Measurements from ENCODE around the gene SHISA3. TPM values are rescaled to one million over a fixed set of nuclear protein-coding genes. Genes with fewer than 3 reads are reported as not detected.

SHISA3 gene
- total RNA-seq, 1 donor from 2014 or later = not detected

DNA sequence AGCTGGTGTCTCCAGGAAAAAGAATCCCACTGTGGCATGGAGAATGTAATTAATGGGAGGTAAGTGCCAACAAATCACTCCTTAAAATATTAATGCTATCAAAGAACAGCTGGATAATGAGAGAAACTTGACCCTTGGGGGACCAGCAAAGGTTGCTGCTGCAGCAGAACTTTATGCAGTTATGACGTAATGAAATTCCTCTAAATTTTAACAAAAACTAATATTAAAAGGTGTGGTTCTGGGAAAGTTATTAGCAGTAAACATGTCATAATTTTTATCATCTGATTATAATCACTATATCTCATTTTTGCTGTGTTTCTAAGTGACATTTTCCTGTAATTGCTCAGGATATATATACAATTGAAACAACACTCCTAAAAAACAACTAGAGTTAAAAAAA, 1.7 kb upstream of the SHISA3 start:
- no peak for FAIRE-seq
- no peak overlapping the region for H3K4me3 ChIP-seq (ENCODE audit: low read depth, low read length)
- H3K36me3 ChIP-seq (ENCODE audit: control insufficient read depth, insufficient read depth, low read length) = no peaks in the 10 kb centered on the region
- no peak for DNase-seq (ENCODE audit: low read depth)
- peaks cover 29% of the 10 kb centered on the region for H3K27me3 ChIP-seq (ENCODE audit: control insufficient read depth, insufficient read depth, low read length)
- TF ChIP-seq, protein P1, sequence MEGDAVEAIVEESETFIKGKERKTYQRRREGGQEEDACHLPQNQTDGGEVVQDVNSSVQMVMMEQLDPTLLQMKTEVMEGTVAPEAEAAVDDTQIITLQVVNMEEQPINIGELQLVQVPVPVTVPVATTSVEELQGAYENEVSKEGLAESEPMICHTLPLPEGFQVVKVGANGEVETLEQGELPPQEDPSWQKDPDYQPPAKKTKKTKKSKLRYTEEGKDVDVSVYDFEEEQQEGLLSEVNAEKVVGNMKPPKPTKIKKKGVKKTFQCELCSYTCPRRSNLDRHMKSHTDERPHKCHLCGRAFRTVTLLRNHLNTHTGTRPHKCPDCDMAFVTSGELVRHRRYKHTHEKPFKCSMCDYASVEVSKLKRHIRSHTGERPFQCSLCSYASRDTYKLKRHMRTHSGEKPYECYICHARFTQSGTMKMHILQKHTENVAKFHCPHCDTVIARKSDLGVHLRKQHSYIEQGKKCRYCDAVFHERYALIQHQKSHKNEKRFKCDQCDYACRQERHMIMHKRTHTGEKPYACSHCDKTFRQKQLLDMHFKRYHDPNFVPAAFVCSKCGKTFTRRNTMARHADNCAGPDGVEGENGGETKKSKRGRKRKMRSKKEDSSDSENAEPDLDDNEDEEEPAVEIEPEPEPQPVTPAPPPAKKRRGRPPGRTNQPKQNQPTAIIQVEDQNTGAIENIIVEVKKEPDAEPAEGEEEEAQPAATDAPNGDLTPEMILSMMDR (IDR thresholded peaks at IDR 0.05; ENCODE audit: insufficient read depth, low read length, severe bottlenecking) = no peak

DNA sequence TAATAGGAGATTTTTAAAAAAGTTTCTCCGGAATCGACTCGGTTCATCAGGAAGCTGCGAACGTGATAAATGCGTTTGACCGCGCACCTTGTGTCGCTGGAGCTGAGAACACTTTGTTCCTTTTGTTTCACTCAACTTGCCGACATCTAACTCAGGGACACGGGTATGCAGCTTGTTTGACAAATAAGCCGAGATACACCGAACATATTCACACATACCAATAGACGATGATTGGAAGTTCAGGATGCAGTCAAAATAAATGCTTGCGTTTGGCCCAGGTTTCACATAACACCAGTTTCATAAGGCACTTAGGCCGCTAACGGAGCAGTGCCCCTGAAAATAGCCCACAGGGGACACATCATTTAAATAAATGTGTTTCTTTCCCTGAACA, 932 bp upstream of the SHISA3 start:
- no peaks in the 10 kb centered on the region for H3K36me3 ChIP-seq (ENCODE audit: control insufficient read depth, insufficient read depth, low read length)
- no peak for DNase-seq (ENCODE audit: low read depth)
- TF ChIP-seq, protein P1 (IDR thresholded peaks at IDR 0.05; ENCODE audit: insufficient read depth, low read length, severe bottlenecking) = no peak
- FAIRE-seq = no peak
- no peak overlapping the region for H3K4me3 ChIP-seq (ENCODE audit: low read depth, low read length)
- H3K27me3 ChIP-seq (ENCODE audit: control insufficient read depth, insufficient read depth, low read length) = peaks cover 32% of the 10 kb centered on the region

DNA sequence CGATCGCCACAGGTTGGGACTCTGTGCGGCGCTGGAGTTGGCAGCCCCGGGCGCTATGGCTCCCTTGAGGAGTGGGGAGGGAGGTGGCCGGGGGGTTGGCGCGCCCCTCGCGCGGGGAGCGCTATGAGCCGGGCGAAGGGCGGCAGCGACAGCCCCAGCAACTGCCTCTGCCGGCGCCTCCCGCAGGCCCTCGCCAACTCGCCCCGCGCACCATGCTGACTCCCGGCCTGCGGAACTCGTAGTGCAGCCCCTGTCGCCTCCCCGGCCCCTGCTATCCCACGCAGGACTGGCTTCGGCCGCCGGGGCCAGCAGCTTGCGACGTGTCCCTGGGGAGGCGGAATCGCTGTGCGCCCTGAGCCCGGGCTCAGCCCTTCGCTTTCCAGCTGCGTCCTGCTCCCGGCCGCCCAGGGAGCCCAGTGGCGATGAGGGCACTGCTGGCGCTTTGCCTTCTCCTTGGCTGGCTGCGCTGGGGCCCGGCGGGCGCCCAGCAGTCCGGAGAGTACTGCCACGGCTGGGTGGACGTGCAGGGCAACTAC, 415 bp downstream of the SHISA3 start:
- no peak for DNase-seq (ENCODE audit: low read depth)
- Histone ChIP-seq H3K36me3 (ENCODE audit: control insufficient read depth, insufficient read depth, low read length) (no peaks in the 10 kb centered on the region), H3K4me3 (ENCODE audit: low read depth, low read length) (peak overlapping the region; percentile 22), H3K27me3 (ENCODE audit: control insufficient read depth, insufficient read depth, low read length) (peaks cover 32% of the 10 kb centered on the region)
- no peak for FAIRE-seq
- TF ChIP-seq, protein P1 (IDR thresholded peaks at IDR 0.05; ENCODE audit: insufficient read depth, low read length, severe bottlenecking) = no peak

DNA sequence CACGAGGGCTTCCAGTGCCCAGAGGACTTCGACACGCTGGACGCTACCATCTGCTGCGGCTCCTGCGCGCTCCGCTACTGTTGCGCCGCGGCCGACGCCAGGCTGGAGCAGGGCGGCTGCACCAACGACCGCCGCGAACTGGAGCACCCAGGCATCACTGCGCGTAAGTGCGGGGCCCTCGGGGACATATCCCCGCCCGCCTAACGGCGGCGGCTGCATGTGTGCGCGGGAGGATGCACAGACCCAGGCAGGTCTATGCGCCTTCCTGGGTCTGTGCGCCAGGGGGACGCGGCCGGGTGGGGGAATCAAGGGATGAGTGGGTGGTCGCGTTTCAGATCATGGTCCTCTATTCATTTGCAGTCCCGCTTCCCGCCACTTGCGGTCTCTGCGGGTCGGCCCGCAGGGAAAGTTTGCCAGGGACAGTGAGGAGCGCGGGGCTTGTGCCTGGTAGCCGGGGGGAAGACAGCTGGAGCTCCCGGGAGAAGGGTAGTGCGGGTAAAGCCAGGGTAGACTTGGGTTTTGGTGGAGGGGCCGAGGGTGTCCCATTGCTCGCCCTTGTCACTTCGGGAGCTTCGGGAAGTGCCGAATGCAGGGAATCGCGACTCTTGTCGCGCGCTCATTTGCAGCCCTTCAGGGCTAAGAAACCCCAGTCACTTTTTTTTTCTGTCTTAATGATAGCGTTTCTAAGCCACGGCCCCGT, 1.0 kb downstream of the SHISA3 start:
- Histone ChIP-seq H3K27me3 (ENCODE audit: control insufficient read depth, insufficient read depth, low read length) (peaks cover 32% of the 10 kb centered on the region), H3K36me3 (ENCODE audit: control insufficient read depth, insufficient read depth, low read length) (no peaks in the 10 kb centered on the region), H3K4me3 (ENCODE audit: low read depth, low read length) (peak overlapping the region; percentile 22)
- TF ChIP-seq, protein P1 (IDR thresholded peaks at IDR 0.05; ENCODE audit: insufficient read depth, low read length, severe bottlenecking) = no peak
- FAIRE-seq = no peak
- DNase-seq (ENCODE audit: low read depth) = no peak

DNA sequence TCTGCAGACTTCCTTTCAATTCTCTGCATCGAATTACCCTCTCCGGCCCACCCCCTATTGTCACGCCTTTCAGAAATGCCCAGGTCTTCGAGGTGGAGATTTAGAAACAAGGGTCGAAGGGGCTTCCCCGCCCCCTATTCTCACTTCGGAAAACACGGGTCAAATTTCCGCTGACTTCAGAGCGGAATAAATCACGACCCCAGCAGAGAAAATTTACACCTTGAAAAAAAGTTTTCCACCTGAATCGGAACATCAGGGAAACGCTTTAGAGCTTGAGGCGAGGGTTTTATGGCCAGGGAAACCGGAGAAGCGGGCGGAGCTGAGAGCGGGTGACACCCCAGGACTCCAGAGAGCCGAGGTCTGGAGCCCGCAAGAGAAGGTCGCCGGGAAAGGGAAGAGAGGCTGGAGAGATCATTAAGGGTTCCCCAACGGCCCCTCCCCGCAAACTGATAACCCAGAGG, 1.6 kb downstream of the SHISA3 start:
- TF ChIP-seq, protein P1 (IDR thresholded peaks at IDR 0.05; ENCODE audit: insufficient read depth, low read length, severe bottlenecking) = no peak
- DNase-seq (ENCODE audit: low read depth) = no peak
- H3K36me3 ChIP-seq (ENCODE audit: control insufficient read depth, insufficient read depth, low read length) = no peaks in the 10 kb centered on the region
- no peak overlapping the region for H3K4me3 ChIP-seq (ENCODE audit: low read depth, low read length)
- H3K27me3 ChIP-seq (ENCODE audit: control insufficient read depth, insufficient read depth, low read length) = peaks cover 32% of the 10 kb centered on the region
- no peak for FAIRE-seq

Measured in bronchial epithelial cell (primary cell).